Ishikawa (cell line): ENCODE data around the gene BCAT1.

ENCODE experiments used
- CEBPB ChIP-seq: IDR thresholded peaks from 2 replicates; pipeline ENCODE4 v1.6.1; 2012
- CREB1 ChIP-seq: IDR thresholded peaks from 2 replicates; pipeline ENCODE4 v1.6.1; 2012; ENCODE audit warnings: low read depth
- EGR1 ChIP-seq: IDR thresholded peaks from 2 replicates; pipeline ENCODE4 v1.6.1; 2012
- EP300 ChIP-seq: IDR thresholded peaks from 2 replicates; pipeline ENCODE4 v1.6.1; 2012; ENCODE audit warnings: borderline replicate concordance
- FOXM1 ChIP-seq: IDR thresholded peaks from 2 replicates; pipeline ENCODE4 v1.6.1; 2012; ENCODE audit warnings: low read depth, borderline replicate concordance
- NFIC ChIP-seq: IDR thresholded peaks from 2 replicates; pipeline ENCODE4 v1.6.1; 2012
- RAD21 ChIP-seq: IDR thresholded peaks from 2 replicates; pipeline ENCODE4 v1.6.1; 2012; ENCODE audit warnings: low read depth
- TAF1 ChIP-seq: IDR thresholded peaks from 2 replicates; pipeline ENCODE4 v1.6.1; 2012; ENCODE audit warnings: low read depth, mild to moderate bottlenecking
- TCF12 ChIP-seq: IDR thresholded peaks from 2 replicates; pipeline ENCODE4 v1.6.1; 2012; ENCODE audit warnings: low read depth
- TEAD4 ChIP-seq: IDR thresholded peaks from 2 replicates; pipeline ENCODE4 v1.6.1; 2012
- USF1 ChIP-seq: IDR thresholded peaks from 2 replicates; pipeline ENCODE4 v1.6.1; 2012
- YY1 ChIP-seq: IDR thresholded peaks from 2 replicates; pipeline ENCODE4 v1.6.1; 2012; ENCODE audit warnings: low read depth
- ZBTB7A ChIP-seq: IDR thresholded peaks from 2 replicates; pipeline ENCODE4 v1.6.1; 2012; ENCODE audit warnings: low read depth
- TF ChIP-seq, protein P1 (sequence below): IDR thresholded peaks from 2 replicates; pipeline ENCODE4 v1.6.1; 2012
- TF ChIP-seq, protein P2 (sequence below): IDR thresholded peaks from 2 replicates; pipeline ENCODE4 v1.6.1; 2012; ENCODE audit warnings: low read depth, mild to moderate bottlenecking

BCAT1 gene

DNA sequence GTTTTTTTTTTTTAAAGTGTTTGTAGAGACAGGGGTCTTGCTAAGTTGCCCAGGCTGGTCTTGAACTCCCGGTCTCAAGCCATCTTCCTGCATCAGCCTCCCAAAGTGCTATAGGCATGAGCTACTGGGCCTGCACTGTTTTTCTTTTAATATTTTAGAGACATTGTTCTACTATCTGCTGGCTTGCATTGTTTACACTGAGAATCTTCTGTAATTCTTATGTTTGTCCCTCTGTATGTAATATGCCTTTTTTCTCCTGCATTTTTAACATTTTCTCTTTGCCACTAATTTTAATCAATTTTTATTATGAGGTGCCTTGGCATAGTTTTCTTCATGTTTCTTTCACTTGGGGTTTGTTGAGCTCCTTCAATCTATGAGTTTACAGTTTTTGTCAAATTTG, 15.4 kb upstream of the BCAT1 start:
- TF ChIP-seq EGR1 (no peak), TEAD4 (no peak), YY1 (no peak), NFIC (no peak), RAD21 (no peak), USF1 (no peak), FOXM1 (no peak), EP300 (no peak), CREB1 (no peak), ZBTB7A (no peak), TCF12 (no peak), TAF1 (no peak), CEBPB (no peak)
- TF ChIP-seq, protein P1, sequence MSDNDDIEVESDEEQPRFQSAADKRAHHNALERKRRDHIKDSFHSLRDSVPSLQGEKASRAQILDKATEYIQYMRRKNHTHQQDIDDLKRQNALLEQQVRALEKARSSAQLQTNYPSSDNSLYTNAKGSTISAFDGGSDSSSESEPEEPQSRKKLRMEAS, result no peak
- TF ChIP-seq, protein P2, sequence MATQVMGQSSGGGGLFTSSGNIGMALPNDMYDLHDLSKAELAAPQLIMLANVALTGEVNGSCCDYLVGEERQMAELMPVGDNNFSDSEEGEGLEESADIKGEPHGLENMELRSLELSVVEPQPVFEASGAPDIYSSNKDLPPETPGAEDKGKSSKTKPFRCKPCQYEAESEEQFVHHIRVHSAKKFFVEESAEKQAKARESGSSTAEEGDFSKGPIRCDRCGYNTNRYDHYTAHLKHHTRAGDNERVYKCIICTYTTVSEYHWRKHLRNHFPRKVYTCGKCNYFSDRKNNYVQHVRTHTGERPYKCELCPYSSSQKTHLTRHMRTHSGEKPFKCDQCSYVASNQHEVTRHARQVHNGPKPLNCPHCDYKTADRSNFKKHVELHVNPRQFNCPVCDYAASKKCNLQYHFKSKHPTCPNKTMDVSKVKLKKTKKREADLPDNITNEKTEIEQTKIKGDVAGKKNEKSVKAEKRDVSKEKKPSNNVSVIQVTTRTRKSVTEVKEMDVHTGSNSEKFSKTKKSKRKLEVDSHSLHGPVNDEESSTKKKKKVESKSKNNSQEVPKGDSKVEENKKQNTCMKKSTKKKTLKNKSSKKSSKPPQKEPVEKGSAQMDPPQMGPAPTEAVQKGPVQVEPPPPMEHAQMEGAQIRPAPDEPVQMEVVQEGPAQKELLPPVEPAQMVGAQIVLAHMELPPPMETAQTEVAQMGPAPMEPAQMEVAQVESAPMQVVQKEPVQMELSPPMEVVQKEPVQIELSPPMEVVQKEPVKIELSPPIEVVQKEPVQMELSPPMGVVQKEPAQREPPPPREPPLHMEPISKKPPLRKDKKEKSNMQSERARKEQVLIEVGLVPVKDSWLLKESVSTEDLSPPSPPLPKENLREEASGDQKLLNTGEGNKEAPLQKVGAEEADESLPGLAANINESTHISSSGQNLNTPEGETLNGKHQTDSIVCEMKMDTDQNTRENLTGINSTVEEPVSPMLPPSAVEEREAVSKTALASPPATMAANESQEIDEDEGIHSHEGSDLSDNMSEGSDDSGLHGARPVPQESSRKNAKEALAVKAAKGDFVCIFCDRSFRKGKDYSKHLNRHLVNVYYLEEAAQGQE, result no peak

DNA sequence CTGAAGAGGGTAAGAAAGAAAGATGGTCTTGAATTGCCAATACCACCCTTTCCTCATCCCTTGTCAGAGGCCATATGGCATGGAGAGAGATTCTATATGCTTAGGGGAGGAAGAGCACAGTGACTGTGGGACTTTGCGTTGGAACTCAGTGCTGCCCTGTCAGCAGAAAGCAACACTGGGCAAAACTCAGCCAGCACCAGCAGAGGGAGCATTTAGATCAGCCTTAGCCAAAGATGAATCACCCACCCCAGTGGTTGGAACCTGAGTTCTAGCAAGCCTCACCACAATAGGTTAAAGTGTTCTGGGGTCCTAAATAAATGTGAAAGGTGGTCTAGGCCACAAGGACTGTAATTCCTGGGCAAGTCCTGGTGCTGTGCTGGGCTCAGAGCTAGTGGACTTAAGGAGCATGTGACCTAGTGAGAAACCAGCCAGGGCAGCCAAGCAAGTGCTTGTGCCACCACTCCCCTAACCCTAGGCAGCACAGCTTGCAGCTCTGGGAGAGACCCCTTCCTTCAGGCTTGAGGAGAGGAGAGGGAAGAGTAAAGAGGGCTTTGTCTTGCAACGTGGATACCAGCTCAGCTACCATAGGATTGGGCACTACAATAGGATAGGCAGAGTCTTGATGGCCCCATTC, 11.4 kb upstream of the BCAT1 start:
- TF ChIP-seq CREB1 (no peak), EGR1 (no peak), CEBPB (no peak), RAD21 (peak; percentile 71)

DNA sequence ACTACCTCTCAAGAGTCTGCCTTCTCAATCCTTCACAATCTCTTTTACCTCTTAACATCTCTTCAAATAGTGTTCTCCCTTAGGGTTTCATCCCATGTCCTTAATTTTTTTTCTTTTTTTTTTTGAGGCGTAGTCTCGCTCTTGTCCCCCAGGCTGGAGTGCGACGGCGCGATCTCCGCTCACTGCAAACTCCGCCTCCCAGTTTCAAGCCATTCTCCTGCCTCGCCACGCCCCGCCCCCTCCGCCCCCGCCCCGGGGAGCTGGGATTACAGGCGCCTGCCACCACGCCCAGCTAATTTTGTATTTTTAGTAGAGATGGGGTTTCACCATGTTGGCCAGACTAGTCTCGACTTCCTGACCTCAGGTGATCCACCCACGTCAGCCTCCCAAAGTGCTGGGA, 7.0 kb upstream of the BCAT1 start:
- TF ChIP-seq TEAD4 (no peak), TAF1 (no peak), USF1 (no peak), ZBTB7A (no peak), YY1 (no peak), NFIC (no peak), EGR1 (no peak), EP300 (no peak), TCF12 (no peak), FOXM1 (no peak)
- TF ChIP-seq, protein P2, result no peak

- no peak for TF ChIP-seq EGR1
- TF ChIP-seq YY1, result no peak
- no peak for TF ChIP-seq ZBTB7A
- TF ChIP-seq EP300, result no peak
- TF ChIP-seq RAD21, result no peak
- TF ChIP-seq, protein P2, result no peak
- TF ChIP-seq FOXM1, result no peak
- no peak for TF ChIP-seq TAF1
- TF ChIP-seq, protein P1, result no peak
- no peak for TF ChIP-seq TCF12
- no peak for TF ChIP-seq CREB1
- TF ChIP-seq USF1, result no peak
- no peak for TF ChIP-seq NFIC
- no peak for TF ChIP-seq TEAD4
- no peak for TF ChIP-seq CEBPB
Measured at GRCh38 chr12:24955389-24955788, 6.5 kb upstream of the BCAT1 start.
